ENCODE measurements around the gene FLVCR2.

FLVCR2 gene

GRCh38 chr14:75545907-75546306 is 32.5 kb upstream of the FLVCR2 start:
- Histone ChIP-seq H3K79me2 (ENCODE audit: control insufficient read depth, low read length) (no peaks in the 10 kb centered on the region), H3K4me2 (ENCODE audit: low read length) (no peak overlapping the region), H3K9me3 (ENCODE audit: control insufficient read depth, insufficient read depth, low read length) (no peaks in the 10 kb centered on the region), H4K20me1 (ENCODE audit: control insufficient read depth, insufficient read depth, low read depth, low read length) (no peaks in the 10 kb centered on the region), H3K4me3 (ENCODE audit: low read length) (no peak overlapping the region), H3K36me3 (ENCODE audit: control insufficient read depth, low read length) (no peaks in the 10 kb centered on the region), H3K4me1 (ENCODE audit: control insufficient read depth, low read length) (peaks cover 10% of the 10 kb centered on the region), H3K9me2 (replicated peaks; ENCODE audit: control insufficient read depth, low read length) (no peaks in the 10 kb centered on the region), H3K27me3 (ENCODE audit: control insufficient read depth, low read length) (peaks cover 53% of the 10 kb centered on the region), H3K27ac (ENCODE audit: low read depth, low read length) (no peak overlapping the region), H3F3A (ENCODE audit: control insufficient read depth, insufficient read depth) (no peaks in the 10 kb centered on the region)
- TF ChIP-seq CTCF (IDR thresholded peaks at IDR 0.05; ENCODE audit: low read depth, low read length, poor library complexity, severe bottlenecking) (no peak), EZH2phosphoT487 (IDR thresholded peaks at IDR 0.05; ENCODE audit: borderline replicate concordance, low read length) (no peak)

GRCh38 chr14:75547552-75548250 is 30.7 kb upstream of the FLVCR2 start:
- H3K4me1 ChIP-seq (ENCODE audit: control insufficient read depth, low read length) = peaks cover 5% of the 10 kb centered on the region
- no peak overlapping the region for H3K4me3 ChIP-seq (ENCODE audit: low read length)
- TF ChIP-seq EZH2phosphoT487 (IDR thresholded peaks at IDR 0.05; ENCODE audit: borderline replicate concordance, low read length) (no peak), CTCF (IDR thresholded peaks at IDR 0.05; ENCODE audit: low read depth, low read length, poor library complexity, severe bottlenecking) (no peak)
- no peaks in the 10 kb centered on the region for H3K9me2 ChIP-seq (replicated peaks; ENCODE audit: control insufficient read depth, low read length)
- no peaks in the 10 kb centered on the region for H4K20me1 ChIP-seq (ENCODE audit: control insufficient read depth, insufficient read depth, low read depth, low read length)
- no peaks in the 10 kb centered on the region for H3F3A ChIP-seq (ENCODE audit: control insufficient read depth, insufficient read depth)
- H3K27ac ChIP-seq (ENCODE audit: low read depth, low read length) = no peak overlapping the region
- no peaks in the 10 kb centered on the region for H3K36me3 ChIP-seq (ENCODE audit: control insufficient read depth, low read length)
- H3K79me2 ChIP-seq (ENCODE audit: control insufficient read depth, low read length) = no peaks in the 10 kb centered on the region
- H3K9me3 ChIP-seq (ENCODE audit: control insufficient read depth, insufficient read depth, low read length) = no peaks in the 10 kb centered on the region
- H3K27me3 ChIP-seq (ENCODE audit: control insufficient read depth, low read length) = peaks cover 54% of the 10 kb centered on the region
- no peak overlapping the region for H3K4me2 ChIP-seq (ENCODE audit: low read length)

GRCh38 chr14:75548544-75548943 is 29.9 kb upstream of the FLVCR2 start:
- Histone ChIP-seq H3K4me1 (ENCODE audit: control insufficient read depth, low read length) (no peaks in the 10 kb centered on the region), H3K79me2 (ENCODE audit: control insufficient read depth, low read length) (no peaks in the 10 kb centered on the region), H3F3A (ENCODE audit: control insufficient read depth, insufficient read depth) (no peaks in the 10 kb centered on the region), H3K27me3 (ENCODE audit: control insufficient read depth, low read length) (peaks cover 53% of the 10 kb centered on the region), H3K9me3 (ENCODE audit: control insufficient read depth, insufficient read depth, low read length) (no peaks in the 10 kb centered on the region), H3K27ac (ENCODE audit: low read depth, low read length) (no peak overlapping the region), H3K4me2 (ENCODE audit: low read length) (no peak overlapping the region), H3K9me2 (replicated peaks; ENCODE audit: control insufficient read depth, low read length) (no peaks in the 10 kb centered on the region), H3K4me3 (ENCODE audit: low read length) (no peak overlapping the region), H3K36me3 (ENCODE audit: control insufficient read depth, low read length) (no peaks in the 10 kb centered on the region), H4K20me1 (ENCODE audit: control insufficient read depth, insufficient read depth, low read depth, low read length) (no peaks in the 10 kb centered on the region)
- TF ChIP-seq EZH2phosphoT487 (IDR thresholded peaks at IDR 0.05; ENCODE audit: borderline replicate concordance, low read length) (no peak), CTCF (IDR thresholded peaks at IDR 0.05; ENCODE audit: low read depth, low read length, poor library complexity, severe bottlenecking) (no peak)

Measured in DOHH2 (cell line).